ENCODE measurements around the gene ANKRD13C. TPM values are rescaled to one million over a fixed set of nuclear protein-coding genes. Genes with fewer than 3 reads are reported as not detected.

The ANKRD13C gene
- total and polyA plus RNA-seq, 2 of the 4 experiments (the other 2 are of a cell fraction) = 8.3 to 10.9 TPM

DNA sequence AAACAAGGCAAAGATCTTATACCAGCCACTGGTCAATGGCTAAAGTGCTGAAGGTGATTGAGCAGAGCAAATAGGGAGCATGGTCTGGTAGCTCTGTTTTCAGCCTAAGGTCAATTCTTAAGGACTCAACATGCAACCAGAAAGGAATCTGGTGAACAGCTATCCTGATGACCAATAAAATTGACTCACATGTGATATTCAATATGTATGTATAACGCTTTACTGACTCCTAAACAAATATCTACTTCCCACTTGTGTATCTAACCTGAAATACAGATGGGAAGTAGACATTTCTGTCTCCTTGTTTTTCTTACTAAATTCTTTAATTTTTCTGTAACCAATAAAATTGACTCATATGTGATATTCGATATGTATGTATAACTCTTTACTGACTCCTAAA, 31.6 kb upstream of the ANKRD13C start:
- Histone ChIP-seq H4K5ac (ENCODE audit: low read depth, low read length) (no peak overlapping the region), H3K4me3 (ENCODE audit: insufficient read depth, low read depth, low read length) (no peak overlapping the region), H4K8ac (ENCODE audit: low read depth in 2 of 2, low read length in 2 of 2) (no peak overlapping the region), H2BK15ac (ENCODE audit: low read depth, low read length) (no peak overlapping the region), H3K23ac (ENCODE audit: low read depth, low read length) (no peak overlapping the region), H4K20me1 (ENCODE audit: insufficient read depth, low read length) (no peaks in the 10 kb centered on the region), H4K91ac (ENCODE audit: insufficient read depth, low read depth, low read length) (no peak overlapping the region), H3K36me3 (ENCODE audit: control insufficient read depth, insufficient read depth, low read length) (no peaks in the 10 kb centered on the region), H3K56ac (ENCODE audit: extremely low read depth, insufficient read depth, low read length) (no peak overlapping the region), H3K79me1 (ENCODE audit: low read depth in 1 of 2, low read length in 2 of 2) (no peaks in the 10 kb centered on the region), H3K18ac (ENCODE audit: low read depth, low read length) (no peak overlapping the region), H3K4me1 (ENCODE audit: control insufficient read depth, insufficient read depth, low read length) (no peaks in the 10 kb centered on the region), H2BK5ac (ENCODE audit: low read depth, low read length, poor library complexity, severe bottlenecking) (no peak overlapping the region), H3K27ac (ENCODE audit: insufficient read depth, low read length) (no peak overlapping the region), H3K27me3 (ENCODE audit: control insufficient read depth, insufficient read depth, low read length) (peaks cover 1% of the 10 kb centered on the region; the same call in 1 of the 2 replicates), H2AK5ac (ENCODE audit: low read depth, low read length) (no peak overlapping the region), H3K9me3 (ENCODE audit: control insufficient read depth, insufficient read depth, low read length) (no peaks in the 10 kb centered on the region), H2BK20ac (ENCODE audit: low read depth, low read length) (no peak overlapping the region), H3K9me1 (ENCODE audit: insufficient read depth, low read length) (no peaks in the 10 kb centered on the region), H3K4ac (ENCODE audit: low read depth, low read length) (no peak overlapping the region), H3K4me2 (ENCODE audit: low read depth, low read length) (no peak overlapping the region), H3K9ac (ENCODE audit: low read depth, low read length) (no peak overlapping the region), H2AK9ac (replicated peaks; ENCODE audit: low read depth, low read length, poor library complexity) (no peak overlapping the region), H3K14ac (replicated peaks; ENCODE audit: low read depth, low read length) (no peak overlapping the region), H2AFZ (replicated peaks; ENCODE audit: low read length, poor library complexity) (no peak overlapping the region), H2BK120ac (ENCODE audit: low read depth, low read length) (no peak overlapping the region)
- in situ Hi-C loops (cut with MboI; ENCODE audit: low sequenced_read_pairs) (no loop called here), dilution Hi-C loops (cut with HindIII; ENCODE audit: low sequenced_read_pairs, unreplicated experiment) (no loop called here), intact Hi-C loops (cut with micrococcal nuclease) (no loop called here)
- WGBS, 2 experiments (ENCODE audit: extremely low coverage in 2 of 2, insufficient read length in 1 of 2) = no CpG with 5 or more reads among the region's 2 CpGs
- no TSS peak for BruUV-seq (replicated peaks)
- TF ChIP-seq CEBPB (IDR thresholded peaks at IDR 0.05; ENCODE audit: low read depth, low read length) (no peak), RFX5 (IDR thresholded peaks at IDR 0.05; ENCODE audit: low read depth, low read length) (no peak), RCOR1 (IDR thresholded peaks at IDR 0.05; ENCODE audit: insufficient replicate concordance, low read length) (no peak), BHLHE40 (IDR thresholded peaks at IDR 0.05; ENCODE audit: low read depth, low read length) (no peak), MXI1 (IDR thresholded peaks at IDR 0.05; ENCODE audit: borderline replicate concordance, low read depth, low read length) (no peak), NFE2L2 (IDR thresholded peaks at IDR 0.05; ENCODE audit: low read depth, low read length) (no peak), MAFK (IDR thresholded peaks at IDR 0.05; ENCODE audit: low read depth, low read length) (no peak), POLR2A (IDR thresholded peaks at IDR 0.05; ENCODE audit: low read depth, low read length) (no peak), CHD1 (IDR thresholded peaks at IDR 0.05; ENCODE audit: low read depth, low read length) (no peak), MAZ (IDR thresholded peaks at IDR 0.05; ENCODE audit: borderline replicate concordance, low read depth, low read length) (no peak), RAD21 (IDR thresholded peaks at IDR 0.05; ENCODE audit: low read length) (no peak), FOS (IDR thresholded peaks at IDR 0.05; ENCODE audit: low read depth, low read length) (no peak), SMC3 (IDR thresholded peaks at IDR 0.05; ENCODE audit: low read depth, low read length) (no peak)
- TF ChIP-seq, protein P1, sequence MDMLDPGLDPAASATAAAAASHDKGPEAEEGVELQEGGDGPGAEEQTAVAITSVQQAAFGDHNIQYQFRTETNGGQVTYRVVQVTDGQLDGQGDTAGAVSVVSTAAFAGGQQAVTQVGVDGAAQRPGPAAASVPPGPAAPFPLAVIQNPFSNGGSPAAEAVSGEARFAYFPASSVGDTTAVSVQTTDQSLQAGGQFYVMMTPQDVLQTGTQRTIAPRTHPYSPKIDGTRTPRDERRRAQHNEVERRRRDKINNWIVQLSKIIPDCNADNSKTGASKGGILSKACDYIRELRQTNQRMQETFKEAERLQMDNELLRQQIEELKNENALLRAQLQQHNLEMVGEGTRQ (IDR thresholded peaks at IDR 0.05; ENCODE audit: low read depth, low read length) = no peak
- TF ChIP-seq, protein P2, sequence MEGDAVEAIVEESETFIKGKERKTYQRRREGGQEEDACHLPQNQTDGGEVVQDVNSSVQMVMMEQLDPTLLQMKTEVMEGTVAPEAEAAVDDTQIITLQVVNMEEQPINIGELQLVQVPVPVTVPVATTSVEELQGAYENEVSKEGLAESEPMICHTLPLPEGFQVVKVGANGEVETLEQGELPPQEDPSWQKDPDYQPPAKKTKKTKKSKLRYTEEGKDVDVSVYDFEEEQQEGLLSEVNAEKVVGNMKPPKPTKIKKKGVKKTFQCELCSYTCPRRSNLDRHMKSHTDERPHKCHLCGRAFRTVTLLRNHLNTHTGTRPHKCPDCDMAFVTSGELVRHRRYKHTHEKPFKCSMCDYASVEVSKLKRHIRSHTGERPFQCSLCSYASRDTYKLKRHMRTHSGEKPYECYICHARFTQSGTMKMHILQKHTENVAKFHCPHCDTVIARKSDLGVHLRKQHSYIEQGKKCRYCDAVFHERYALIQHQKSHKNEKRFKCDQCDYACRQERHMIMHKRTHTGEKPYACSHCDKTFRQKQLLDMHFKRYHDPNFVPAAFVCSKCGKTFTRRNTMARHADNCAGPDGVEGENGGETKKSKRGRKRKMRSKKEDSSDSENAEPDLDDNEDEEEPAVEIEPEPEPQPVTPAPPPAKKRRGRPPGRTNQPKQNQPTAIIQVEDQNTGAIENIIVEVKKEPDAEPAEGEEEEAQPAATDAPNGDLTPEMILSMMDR (conservative IDR thresholded peaks at IDR 0.05; ENCODE audit: low read depth, low read length) = no peak
- TF ChIP-seq, protein P3, sequence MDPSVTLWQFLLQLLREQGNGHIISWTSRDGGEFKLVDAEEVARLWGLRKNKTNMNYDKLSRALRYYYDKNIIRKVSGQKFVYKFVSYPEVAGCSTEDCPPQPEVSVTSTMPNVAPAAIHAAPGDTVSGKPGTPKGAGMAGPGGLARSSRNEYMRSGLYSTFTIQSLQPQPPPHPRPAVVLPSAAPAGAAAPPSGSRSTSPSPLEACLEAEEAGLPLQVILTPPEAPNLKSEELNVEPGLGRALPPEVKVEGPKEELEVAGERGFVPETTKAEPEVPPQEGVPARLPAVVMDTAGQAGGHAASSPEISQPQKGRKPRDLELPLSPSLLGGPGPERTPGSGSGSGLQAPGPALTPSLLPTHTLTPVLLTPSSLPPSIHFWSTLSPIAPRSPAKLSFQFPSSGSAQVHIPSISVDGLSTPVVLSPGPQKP (IDR thresholded peaks at IDR 0.05; ENCODE audit: borderline replicate concordance, low read depth, low read length) = no peak
- ChIA-PET POLR2A (ENCODE audit: unreplicated experiment) (no interaction called here), CTCF (no interaction called here)
- ATAC-seq (ENCODE audit: low read depth) (no peak), DNase-seq (no peak)
